H1 (cell line): ENCODE data around the gene FLOT1.

ENCODE experiments used
- ASH2L ChIP-seq: fragments of 200-600, 300-600 bp; sonication (generic); IDR thresholded peaks from one replicate; pipeline ENCODE4 v1.7.1; 2017; ENCODE audit warnings: low read length
- BRCA1 ChIP-seq: IDR thresholded peaks from 2 replicates; pipeline ENCODE4 v1.6.1; 2012; ENCODE audit warnings: low read depth, low read length, improper control_type of control experiment
- CHD2 ChIP-seq: IDR thresholded peaks from 2 replicates; pipeline ENCODE4 v1.6.1; 2012; ENCODE audit warnings: low read length, improper control_type of control experiment
- CTCF ChIP-seq, 3 experiments: IDR thresholded peaks; 1 replicate in 2 of 3; 2 replicates in 1 of 3; pipeline versions ENCODE4 v1.5.1 to v1.6.1; 2011; ENCODE audit warnings: low read length in 3 of 3, mild to moderate bottlenecking in 3 of 3, inconsistent platforms in 2 of 3, low read depth in 1 of 3, moderate library complexity in 1 of 3; ENCODE audit not compliant: insufficient read depth in 1 of 3; ENCODE audit errors: control extremely low read depth in 1 of 3
- GABPA ChIP-seq: IDR thresholded peaks from 2 replicates; pipeline ENCODE4 v1.6.1; 2011; ENCODE audit warnings: mild to moderate bottlenecking, low read length, moderate library complexity, borderline replicate concordance; ENCODE audit not compliant: insufficient read depth
- JUN ChIP-seq: IDR thresholded peaks from 2 replicates; pipeline ENCODE4 v1.6.1; 2011; ENCODE audit warnings: low read depth, mild to moderate bottlenecking, improper control_type of control experiment, low read length
- POLR2A ChIP-seq, 2 experiments: IDR thresholded peaks; 1 replicate in 1 of 2; 2 replicates in 1 of 2; pipeline ENCODE4 v1.6.1; 2011; ENCODE audit warnings: low read depth in 2 of 2, low read length in 2 of 2, mild to moderate bottlenecking in 2 of 2; ENCODE audit errors: control extremely low read depth in 1 of 2
- POLR2AphosphoS5 ChIP-seq: IDR thresholded peaks from 2 replicates; pipeline ENCODE4 v1.6.1; 2011; ENCODE audit warnings: low read depth, low read length
- SIX5 ChIP-seq: IDR thresholded peaks from 2 replicates; pipeline ENCODE4 v1.6.1; 2011; ENCODE audit warnings: mild to moderate bottlenecking, low read depth, low read length
- SP1 ChIP-seq: IDR thresholded peaks from 2 replicates; pipeline ENCODE4 v1.6.1; 2011; ENCODE audit warnings: low read depth, low read length
- SRF ChIP-seq: IDR thresholded peaks from 2 replicates; pipeline ENCODE4 v1.6.1; 2011; ENCODE audit warnings: mild to moderate bottlenecking, low read depth, low read length, moderate library complexity
- TBP ChIP-seq: IDR thresholded peaks from 2 replicates; pipeline ENCODE4 v1.6.1; 2011; ENCODE audit warnings: low read depth, low read length, improper control_type of control experiment
- TEAD4 ChIP-seq: IDR thresholded peaks from 2 replicates; pipeline ENCODE4 v1.6.1; 2012; ENCODE audit warnings: low read depth, low read length, inconsistent platforms, mixed read lengths
- USF2 ChIP-seq: IDR thresholded peaks from 2 replicates; pipeline ENCODE4 v1.6.1; 2011; ENCODE audit warnings: low read length, improper control_type of control experiment

- TF ChIP-seq BRCA1: no peak
- TF ChIP-seq POLR2A (IDR thresholded peaks at IDR 0.05; ENCODE audit: control extremely low read depth in 1 of 2, low read depth in 2 of 2, low read length in 2 of 2): no peak; a peak in 1 of 3 replicates
- no peak for TF ChIP-seq CHD2
- no peak for TF ChIP-seq TEAD4
- no peak for TF ChIP-seq CTCF (IDR thresholded peaks at IDR 0.05; ENCODE audit: control extremely low read depth in 1 of 3, insufficient read depth in 1 of 3, low read depth in 1 of 3, low read length in 3 of 3)
- TF ChIP-seq TBP: no peak
- TF ChIP-seq GABPA: no peak
- no peak for TF ChIP-seq SP1
- TF ChIP-seq SIX5: no peak
- no peak for TF ChIP-seq SRF
- TF ChIP-seq ASH2L: no peak
- no peak for TF ChIP-seq JUN
- TF ChIP-seq USF2: no peak
- TF ChIP-seq POLR2AphosphoS5: no peak
Measured at GRCh38 chr6:30727920-30728553, 14.4 kb downstream of the FLOT1 start.
